Measurements from ENCODE around the gene NPB.

Gene NPB

GRCh38 chr17:81926451-81927151, 24.6 kb downstream of the NPB start:
- peak; percentile 81 for DNase-seq (ENCODE audit: low spot score)

GRCh38 chr17:81927152-81927652, 25.2 kb downstream of the NPB start:
- no peak for DNase-seq (ENCODE audit: low spot score)

GRCh38 chr17:81927653-81928543, 25.9 kb downstream of the NPB start, which contains the start of gene MAFG:
MAFG (minus strand) TSS chr17:81927735; CDS start chr17:81923185, 4,550 bp downstream.
- peak; percentile 96 for DNase-seq (ENCODE audit: low spot score)

GRCh38 chr17:81928544-81929252, 26.7 kb downstream of the NPB start:
- no peak for DNase-seq (ENCODE audit: low spot score)

GRCh38 chr17:81929253-81930141, 27.5 kb downstream of the NPB start:
- no peak for DNase-seq (ENCODE audit: low spot score)

- DNase-seq (ENCODE audit: low spot score): no peak
These were observed 28.4 kb downstream of the NPB start for GRCh38 chr17:81930142-81931125.

GRCh38 chr17:81931189-81931556, 29.1 kb downstream of the NPB start:
- DNase-seq (ENCODE audit: low spot score): no peak

GRCh38 chr17:81931557-81932332, 29.7 kb downstream of the NPB start:
- DNase-seq (ENCODE audit: low spot score): peak; percentile 74

- DNase-seq (ENCODE audit: low spot score): peak; percentile 74
These were observed 30.4 kb downstream of the NPB start for GRCh38 chr17:81932333-81932983.

- no peak for DNase-seq (ENCODE audit: low spot score)
These were observed 31.2 kb downstream of the NPB start for GRCh38 chr17:81933178-81933699.

- DNase-seq (ENCODE audit: low spot score): no peak
These were observed 32.2 kb downstream of the NPB start for GRCh38 chr17:81934098-81934757.

GRCh38 chr17:81934850-81935708, 33.0 kb downstream of the NPB start:
- no peak for DNase-seq (ENCODE audit: low spot score)

GRCh38 chr17:81935709-81936084, 33.7 kb downstream of the NPB start:
- DNase-seq (ENCODE audit: low spot score): no peak

GRCh38 chr17:81939218-81939617, 37.2 kb downstream of the NPB start:
- no peak for DNase-seq (ENCODE audit: low spot score)

GRCh38 chr17:81939881-81940385, 37.9 kb downstream of the NPB start:
- DNase-seq (ENCODE audit: low spot score): no peak

- no peak for DNase-seq (ENCODE audit: low spot score)
These were observed 38.8 kb downstream of the NPB start for GRCh38 chr17:81940538-81941483.

Data from hematopoietic multipotent progenitor cell treated with erythropoietin and hydrocortisone succinate and interleukin-3 and kit ligand, for 15 days (in vitro differentiated cells).